H4 (cell line): ENCODE results near the gene INSC. TPM values are rescaled to one million over a fixed set of nuclear protein-coding genes. Genes with fewer than 3 reads are reported as not detected.

Experiments
- DNase-seq: peaks from one replicate; pipeline ENCODE4 v3.0.0-alpha.2; 2015; ENCODE audit warnings: low spot score
- total RNA-seq: library from RNA; depleted of rRNA; stranded (reverse); fragments of >200 nt; shearing (Covaris generic); gene quantifications from 2 replicates; pipeline ENCODE4 v1.2.3, GENCODE V29; 2014

INSC gene
- total RNA-seq, 1 experiment from 2014 or later = not detected

- DNase-seq = no peak
Observed at GRCh38 chr11:15185021-15185420, 70.3 kb downstream of the INSC start.

- DNase-seq = no peak
Observed at GRCh38 chr11:15186146-15186545, 71.4 kb downstream of the INSC start.

DNA sequence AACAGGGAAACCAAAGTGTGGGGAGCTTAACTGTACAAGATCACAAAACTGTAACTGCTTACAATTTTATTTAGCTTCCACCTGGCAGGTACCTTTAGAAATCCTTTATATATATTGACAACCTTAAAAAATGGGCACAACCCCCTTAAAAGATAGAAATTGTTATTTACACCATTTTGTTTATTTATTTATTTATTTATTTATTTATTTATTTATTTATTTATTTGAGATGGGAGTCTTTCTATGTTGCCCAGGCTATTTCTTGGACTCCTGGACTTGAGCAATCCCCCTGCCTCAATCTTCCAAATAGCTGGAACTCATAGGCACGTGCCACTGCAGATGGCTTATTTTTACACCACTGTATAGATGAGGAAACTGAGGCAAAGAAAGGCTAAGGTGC is 74.5 kb downstream of the INSC start:
- DNase-seq = no peak

DNA sequence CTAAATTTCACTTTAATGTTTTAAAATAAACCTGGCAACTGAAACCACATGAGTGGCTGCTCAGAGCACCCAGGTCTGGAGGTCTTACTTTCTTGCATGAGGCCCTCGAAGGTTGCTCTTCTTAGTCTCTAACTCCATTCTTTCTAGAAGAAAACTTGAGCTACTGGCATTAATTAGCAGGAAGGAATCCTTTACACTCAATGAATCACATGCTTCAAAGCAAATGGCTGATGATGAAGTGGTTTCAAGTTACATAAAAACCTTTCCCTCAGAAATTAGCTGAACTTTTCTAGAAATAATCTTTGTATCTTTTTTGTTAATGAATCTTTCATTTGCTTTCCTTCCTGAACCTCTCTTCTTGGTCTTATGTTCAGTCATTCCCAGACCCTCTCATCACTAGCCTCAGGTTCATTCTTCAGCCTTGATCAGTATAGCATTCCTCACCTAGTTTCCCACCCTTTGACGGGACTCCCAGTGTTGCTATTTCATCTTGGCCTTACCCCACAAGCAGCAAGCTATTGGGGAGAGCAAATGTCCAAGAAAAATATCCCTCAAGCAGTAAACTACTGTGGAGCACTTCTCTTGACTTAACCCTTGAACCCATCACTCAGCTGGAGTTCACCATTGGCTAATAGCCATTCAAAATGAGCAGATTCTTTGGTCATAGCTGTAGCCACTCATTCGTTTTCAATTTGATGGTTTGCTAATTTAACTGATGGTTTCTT is 75.1 kb downstream of the INSC start:
- no peak for DNase-seq

- no peak for DNase-seq
Observed at GRCh38 chr11:15190611-15191010, 75.9 kb downstream of the INSC start.

DNA sequence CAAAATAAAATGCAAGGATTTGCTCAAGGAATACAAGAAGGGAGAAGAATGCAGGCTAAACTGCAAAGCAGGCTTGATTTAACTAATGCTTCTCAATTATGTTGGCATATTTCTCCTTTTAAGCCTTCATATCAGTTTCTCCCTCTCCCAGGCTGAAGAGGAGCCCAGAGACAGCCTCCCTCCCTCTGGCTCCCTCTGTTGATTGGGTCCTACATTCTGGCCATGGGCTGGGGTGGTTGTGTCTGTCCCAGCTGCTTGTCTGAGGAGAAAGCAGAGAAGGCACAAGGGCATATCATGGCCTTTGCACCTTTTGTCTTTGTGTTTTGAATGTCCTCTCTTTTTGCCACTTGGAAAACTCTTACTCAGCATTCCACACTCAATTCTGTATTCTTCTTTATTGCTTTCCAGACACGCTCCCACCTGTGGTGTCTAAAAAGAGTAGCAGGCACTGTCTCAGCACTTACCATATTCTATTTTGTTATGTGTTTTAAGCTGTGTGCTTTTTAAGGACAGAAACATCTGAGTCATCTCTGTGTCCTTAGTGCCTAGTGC is 77.4 kb downstream of the INSC start:
- DNase-seq = no peak

DNA sequence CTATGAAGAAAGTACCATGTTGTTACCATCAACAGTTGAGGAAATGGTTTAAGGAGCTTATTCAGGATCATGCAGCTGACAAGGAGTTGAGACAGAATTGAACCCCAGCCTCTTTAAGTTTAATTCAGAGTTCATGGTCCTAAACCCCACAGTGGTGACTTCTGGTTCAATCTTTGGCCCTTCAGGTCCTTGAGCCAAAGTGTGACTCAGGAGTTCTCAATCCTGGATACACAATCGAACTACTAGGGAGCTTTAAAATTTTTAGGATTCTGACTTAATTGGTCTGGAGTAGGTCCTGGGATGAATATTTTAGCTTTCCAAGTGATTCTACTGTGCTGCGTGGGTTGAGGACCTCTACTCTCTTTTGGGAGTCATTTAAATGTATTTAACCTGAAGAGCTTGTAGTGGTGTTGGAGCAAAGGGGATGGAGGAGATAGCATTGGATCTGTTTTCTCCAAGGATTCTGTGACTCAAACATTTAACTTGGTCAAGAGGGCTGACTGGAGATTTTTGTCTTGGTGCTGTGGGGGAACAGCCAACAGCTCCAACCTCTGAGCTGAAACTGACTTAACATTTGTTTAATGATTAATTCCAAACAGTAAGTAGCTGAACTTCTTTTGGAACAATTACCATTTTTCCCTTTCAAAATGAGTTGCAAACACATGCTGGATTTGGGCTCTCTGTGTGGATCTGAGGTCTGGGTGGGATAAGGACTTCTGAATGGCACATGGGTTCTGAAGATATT is 80.1 kb downstream of the INSC start:
- no peak for DNase-seq

DNA sequence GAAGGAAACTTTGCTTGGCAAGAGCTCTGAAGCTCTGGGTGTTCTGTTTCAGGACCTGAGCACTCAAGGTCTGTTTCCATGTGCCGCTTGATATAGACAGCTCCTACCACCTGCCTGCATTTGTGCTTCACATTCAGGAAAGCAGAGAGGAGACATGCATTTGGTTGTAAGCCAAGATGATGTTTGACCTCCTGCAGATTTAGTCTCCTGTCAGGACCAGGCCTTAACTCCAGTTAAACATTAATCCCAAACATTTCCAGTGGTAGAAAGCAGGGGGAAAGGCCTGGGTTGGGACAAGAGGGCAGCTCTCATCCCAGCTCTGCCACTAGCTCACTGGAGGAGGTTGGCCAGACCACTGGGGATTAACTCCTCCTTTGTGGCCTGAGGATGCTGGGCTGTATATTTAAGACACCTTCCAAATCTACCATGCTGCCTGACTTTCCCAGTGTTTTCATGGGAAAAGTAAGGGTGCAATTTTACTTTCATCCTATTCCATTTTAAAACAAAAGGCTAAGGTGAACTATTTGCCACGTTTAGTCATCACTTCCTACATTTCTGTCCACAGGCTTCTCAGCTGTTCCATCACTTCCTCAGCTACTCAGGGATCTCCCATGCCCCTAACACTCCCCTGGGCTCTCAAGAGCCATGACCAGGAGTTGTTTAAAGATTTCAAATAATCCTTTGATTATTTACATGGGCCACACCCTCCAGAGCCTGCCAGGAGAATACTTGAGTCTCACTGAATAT is 80.9 kb downstream of the INSC start:
- DNase-seq = no peak

GRCh38 chr11:15196704-15197103 is 82.0 kb downstream of the INSC start:
- DNase-seq = no peak

GRCh38 chr11:15197696-15198095 is 83.0 kb downstream of the INSC start:
- no peak for DNase-seq

DNA sequence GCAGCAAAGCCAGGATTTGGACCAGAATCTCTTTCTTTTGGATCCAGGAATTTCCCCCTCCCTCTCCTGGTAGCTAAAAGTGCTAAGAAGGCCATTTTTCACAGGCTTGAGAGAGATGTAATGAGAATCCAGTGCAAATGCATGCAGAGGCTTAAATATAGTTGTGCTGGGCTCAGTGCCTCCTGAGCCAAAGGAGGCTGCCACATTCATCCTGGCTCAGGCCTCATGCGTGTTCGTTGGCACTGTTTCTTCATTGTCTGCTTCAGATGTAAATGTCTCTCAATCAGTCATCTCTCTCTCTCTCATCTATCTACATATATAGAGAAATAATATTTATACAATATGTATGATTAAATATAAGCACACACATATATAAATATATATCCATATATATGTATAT is 83.6 kb downstream of the INSC start:
- DNase-seq = no peak

DNA sequence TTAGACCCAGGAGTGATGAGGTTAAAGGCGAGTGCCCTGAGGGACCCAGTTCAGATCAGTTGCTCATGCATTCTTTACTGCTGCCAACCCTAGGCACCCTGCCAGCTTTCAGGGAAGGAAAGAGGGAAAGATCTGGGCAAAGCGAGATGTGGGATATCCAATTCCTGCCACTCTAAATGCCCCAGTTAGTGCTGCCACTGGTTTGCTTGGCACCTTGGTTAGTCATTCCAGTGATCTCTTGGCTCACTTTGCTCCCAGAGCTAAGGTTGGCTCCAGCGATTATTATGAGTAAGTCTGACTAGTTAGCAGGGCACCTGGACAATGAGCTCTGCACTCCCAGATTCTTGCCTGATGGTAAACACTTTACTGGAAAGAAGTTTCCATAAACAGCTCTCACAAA is 85.0 kb downstream of the INSC start:
- peak; percentile 60 for DNase-seq

- DNase-seq = no peak
Observed at GRCh38 chr11:15200696-15201095, 86.0 kb downstream of the INSC start.

GRCh38 chr11:15201586-15201985 is 86.9 kb downstream of the INSC start:
- no peak for DNase-seq

- DNase-seq = no peak
Observed at GRCh38 chr11:15202626-15203025, 87.9 kb downstream of the INSC start.

GRCh38 chr11:15204711-15205110 is 90.0 kb downstream of the INSC start:
- no peak for DNase-seq

- DNase-seq = no peak
Observed at GRCh38 chr11:15206791-15207190, 92.1 kb downstream of the INSC start.

- peak; percentile 66 for DNase-seq
Observed at GRCh38 chr11:15208378-15209222, 93.9 kb downstream of the INSC start.

DNA sequence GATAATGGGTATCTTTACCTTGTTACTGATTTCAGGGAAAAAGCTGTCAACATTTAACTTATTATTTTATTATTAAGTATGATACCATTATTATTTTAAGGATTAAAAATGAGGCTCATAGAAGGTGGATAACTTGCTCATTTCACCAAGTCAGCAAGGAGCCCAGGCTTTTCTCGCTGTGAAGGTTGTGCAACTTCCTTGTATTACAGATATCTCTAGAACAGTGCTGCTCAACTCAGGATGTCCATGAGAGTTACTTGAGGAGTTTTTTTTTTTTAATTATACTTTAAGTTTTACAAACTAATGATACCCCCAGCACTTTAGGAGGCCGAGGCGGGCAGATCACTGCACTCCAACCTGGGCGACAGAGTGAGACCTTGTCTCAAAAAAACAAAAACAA is 98.2 kb downstream of the INSC start:
- no peak for DNase-seq

- no peak for DNase-seq
Observed at GRCh38 chr11:15213471-15214231, 98.9 kb downstream of the INSC start.

- no peak for DNase-seq
Observed at GRCh38 chr11:15215005-15215404, 100.3 kb downstream of the INSC start.
